ENCODE data around the gene SPEM3.
"Not testable (repeated sequence)": the region's sequence is repeated elsewhere in the genome, so short reads cannot be mapped to it uniquely, and the experiment has no call there.

SPEM3 gene

DNA sequence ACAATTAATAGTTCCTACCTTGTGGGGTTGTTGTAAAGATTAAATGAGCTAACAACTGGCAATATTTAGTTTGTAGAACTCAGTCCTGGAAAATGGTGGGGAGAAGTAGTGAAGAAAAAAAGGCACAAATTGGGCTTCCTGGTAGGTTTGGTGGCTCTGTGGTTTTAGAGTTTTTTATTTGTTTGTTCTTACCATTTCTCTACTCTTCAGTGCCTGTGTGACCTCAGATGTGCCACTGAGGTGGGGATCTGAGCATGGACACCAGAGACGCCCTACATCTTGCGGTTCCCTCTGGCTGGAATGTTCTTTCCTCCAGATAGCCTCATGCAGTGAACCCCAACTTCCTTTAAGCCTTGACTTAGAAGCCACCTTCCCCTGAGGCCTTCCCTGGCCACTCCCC is 43.1 kb downstream of the SPEM3 start:
- no peak for DNase-seq (ENCODE audit: low spot score)
- TF ChIP-seq, protein P1, sequence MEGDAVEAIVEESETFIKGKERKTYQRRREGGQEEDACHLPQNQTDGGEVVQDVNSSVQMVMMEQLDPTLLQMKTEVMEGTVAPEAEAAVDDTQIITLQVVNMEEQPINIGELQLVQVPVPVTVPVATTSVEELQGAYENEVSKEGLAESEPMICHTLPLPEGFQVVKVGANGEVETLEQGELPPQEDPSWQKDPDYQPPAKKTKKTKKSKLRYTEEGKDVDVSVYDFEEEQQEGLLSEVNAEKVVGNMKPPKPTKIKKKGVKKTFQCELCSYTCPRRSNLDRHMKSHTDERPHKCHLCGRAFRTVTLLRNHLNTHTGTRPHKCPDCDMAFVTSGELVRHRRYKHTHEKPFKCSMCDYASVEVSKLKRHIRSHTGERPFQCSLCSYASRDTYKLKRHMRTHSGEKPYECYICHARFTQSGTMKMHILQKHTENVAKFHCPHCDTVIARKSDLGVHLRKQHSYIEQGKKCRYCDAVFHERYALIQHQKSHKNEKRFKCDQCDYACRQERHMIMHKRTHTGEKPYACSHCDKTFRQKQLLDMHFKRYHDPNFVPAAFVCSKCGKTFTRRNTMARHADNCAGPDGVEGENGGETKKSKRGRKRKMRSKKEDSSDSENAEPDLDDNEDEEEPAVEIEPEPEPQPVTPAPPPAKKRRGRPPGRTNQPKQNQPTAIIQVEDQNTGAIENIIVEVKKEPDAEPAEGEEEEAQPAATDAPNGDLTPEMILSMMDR (IDR thresholded peaks at IDR 0.05; ENCODE audit: extremely low read depth, missing control alignments) = no peak

DNA sequence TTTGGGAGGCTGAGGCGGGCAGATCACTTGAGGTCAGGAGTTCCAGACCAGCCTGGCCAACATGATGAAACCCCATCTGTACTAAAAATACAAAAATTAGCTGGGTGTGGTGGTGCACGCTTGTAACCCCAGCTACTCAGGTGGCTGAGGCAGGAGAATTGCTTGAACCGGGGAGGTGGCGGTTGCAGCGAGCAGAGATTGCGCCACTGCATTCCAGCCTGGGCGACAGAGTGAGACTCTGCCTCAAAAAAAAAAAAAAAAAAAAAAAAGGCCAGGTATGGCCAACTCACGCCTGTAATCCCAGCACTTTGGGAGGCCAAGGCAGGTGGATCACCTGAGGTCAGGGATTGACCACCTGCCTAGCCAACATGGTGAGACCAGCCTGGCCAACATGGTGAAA is 46.1 kb downstream of the SPEM3 start:
- not testable (repeated sequence) for DNase-seq (ENCODE audit: low spot score)

DNA sequence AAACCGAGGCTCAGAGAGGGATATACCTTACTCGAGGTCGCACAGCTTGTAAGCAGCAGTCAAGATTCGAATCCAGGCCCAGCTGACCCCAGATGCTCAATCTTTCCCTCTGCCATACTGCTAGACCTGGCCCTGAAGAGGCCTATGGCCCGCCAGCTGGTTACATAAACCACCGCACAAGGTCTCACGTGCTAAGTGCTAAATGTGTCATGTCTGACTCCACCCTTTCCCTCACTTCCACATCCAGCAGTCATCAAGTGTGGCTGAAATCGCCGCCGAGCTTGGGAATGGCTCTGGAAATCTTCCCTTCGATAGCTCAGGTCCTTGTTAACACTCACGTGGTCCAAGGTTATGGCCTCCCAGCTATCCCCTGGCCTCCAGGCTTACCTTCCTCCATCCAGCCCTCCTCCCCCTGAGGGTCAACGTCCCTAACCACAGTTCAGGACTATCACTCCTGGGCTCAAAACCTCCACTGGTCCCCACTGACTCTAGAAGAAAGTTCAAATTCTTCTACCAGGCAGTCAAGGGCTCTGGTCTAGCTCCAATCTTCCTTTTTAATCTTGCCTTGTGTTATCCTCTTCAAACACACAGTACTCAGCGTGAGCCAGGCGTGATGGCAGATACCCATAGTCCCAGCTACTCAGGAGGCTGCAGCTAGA is 47.2 kb downstream of the SPEM3 start:
- no peak for DNase-seq (ENCODE audit: low spot score)
- TF ChIP-seq, protein P1 (IDR thresholded peaks at IDR 0.05; ENCODE audit: extremely low read depth, missing control alignments) = no peak

DNA sequence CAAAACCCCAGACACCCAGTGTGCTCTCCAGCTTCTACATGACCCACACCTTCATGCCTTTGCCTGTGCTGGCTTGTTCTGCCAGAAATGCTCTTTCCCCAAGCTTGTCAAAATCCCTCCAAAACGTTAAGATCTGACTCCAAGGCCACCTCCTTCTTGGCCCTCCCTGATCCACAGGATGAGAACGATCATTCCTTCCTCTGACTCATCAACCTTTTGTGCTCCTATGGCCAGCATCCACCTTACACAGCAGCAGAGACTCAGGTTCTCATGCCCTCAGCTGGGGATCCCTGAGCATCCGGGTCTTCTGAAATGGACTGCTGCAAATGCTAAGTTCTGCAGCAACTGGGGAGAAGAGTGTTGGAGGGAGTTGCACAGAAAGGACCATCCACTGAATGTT is 47.8 kb downstream of the SPEM3 start:
- TF ChIP-seq, protein P1 (IDR thresholded peaks at IDR 0.05; ENCODE audit: extremely low read depth, missing control alignments) = no peak
- DNase-seq (ENCODE audit: low spot score) = no peak

DNA sequence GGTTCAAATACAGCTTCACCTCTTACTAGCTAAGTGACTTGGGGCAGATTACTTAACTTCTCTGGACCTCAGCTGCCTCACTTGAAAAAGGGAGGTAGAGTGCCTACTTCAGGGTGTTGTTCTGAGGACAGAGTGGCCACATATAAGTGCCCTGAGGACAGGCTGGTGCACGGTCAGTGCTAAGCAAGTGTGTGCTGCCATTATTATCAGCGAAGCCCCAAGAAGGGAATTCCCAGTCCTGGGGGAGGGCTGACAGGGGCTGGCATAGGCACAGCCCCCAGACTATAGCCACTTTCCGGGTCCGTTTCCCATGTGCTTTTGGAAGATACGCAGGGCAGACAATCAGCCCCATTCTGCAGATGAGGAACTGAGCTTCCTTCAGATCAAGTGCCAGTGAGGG is 48.3 kb downstream of the SPEM3 start:
- TF ChIP-seq, protein P1 (IDR thresholded peaks at IDR 0.05; ENCODE audit: extremely low read depth, missing control alignments) = no peak
- DNase-seq (ENCODE audit: low spot score) = no peak

DNA sequence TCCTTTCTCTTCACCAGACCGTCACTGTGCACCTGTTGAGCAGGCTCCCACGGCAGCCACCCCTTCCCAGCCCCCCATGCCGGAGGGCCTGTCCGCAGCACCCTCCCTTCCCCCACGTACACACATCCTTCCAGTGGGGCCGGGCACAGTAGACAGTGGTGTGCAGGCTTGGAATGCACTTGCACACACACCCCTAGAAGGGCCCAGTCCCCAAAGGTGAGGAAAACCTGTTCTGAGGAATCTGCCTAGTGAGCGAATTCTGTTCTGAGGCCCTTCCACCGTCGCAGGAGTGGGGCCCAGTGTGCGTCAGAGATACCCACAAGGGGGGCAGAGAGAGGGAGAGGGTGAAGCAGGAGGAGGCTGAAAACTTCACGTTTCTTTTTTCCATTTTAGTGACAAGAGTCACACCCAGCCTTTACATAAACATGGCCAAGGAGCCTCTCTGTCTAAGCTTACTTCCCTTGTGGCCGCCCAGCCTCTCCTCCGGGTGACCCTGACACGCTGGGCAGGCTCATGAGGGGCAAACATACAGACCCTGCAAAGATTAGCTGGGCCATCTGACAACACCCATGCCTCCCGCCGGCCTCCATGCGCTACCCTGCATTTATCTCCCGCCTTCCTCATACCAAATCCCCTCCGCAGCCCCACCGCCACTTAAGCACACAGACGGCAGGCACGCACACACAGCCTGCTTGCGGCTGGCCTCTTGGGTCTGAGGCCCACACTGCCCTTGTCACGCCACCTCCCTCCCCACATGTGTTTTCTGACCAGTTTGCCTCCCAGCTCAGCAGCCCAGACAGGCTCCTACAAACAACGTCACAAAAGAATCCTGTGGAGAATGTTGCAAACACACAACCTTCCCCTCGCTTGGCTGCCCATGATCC is 49.0 kb downstream of the SPEM3 start:
- no peak for DNase-seq (ENCODE audit: low spot score)
- TF ChIP-seq, protein P1 (IDR thresholded peaks at IDR 0.05; ENCODE audit: extremely low read depth, missing control alignments) = no peak

DNA sequence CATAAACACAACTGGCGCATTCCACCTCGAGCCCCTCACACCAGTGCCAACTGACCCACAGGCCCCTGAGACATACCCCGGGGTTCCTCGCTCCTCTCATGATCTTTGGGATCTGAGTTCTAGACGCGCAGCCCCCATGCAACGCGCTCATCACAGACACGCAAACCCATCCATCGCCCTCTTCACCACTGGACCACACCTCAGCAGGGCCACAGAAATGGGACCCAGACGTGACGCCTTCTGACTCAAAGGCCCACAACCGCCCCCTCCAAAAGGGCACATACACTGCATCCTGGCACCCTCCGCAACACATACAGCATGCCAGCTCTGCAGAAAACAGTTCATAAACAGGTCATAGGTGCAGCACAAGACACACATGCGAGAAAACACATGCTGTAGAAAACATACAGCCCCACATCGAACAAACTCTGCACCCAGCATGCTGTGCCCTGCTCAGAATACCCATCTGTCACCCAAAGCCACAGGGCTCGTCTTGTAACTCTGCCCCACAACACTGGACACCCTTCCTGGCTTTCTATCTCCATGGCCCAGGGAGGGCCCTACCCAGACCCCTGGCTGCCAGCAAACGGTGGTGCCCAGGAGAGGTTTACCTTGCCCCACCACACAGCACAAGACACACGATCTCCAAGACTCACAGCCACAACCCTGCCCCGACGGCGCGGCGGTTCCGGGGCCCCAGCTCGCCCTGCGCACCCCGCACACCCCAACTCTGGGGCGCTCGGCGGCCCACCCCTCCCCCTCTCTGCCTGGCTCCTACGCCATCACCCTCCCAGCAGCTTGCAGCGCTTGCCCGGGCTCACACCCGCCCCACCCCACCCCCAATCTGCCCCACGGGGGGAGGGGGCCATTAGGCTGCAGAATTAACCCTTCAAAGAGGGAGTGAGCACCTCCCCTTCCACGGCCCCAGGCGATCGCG is 49.9 kb downstream of the SPEM3 start:
- TF ChIP-seq, protein P1 (IDR thresholded peaks at IDR 0.05; ENCODE audit: extremely low read depth, missing control alignments) = no peak

More for the DNA sequence above, 49.9 kb downstream of the SPEM3 start:
- DNase-seq (ENCODE audit: low spot score) = peak; percentile 78

Data from GM20000 (cell line).